ENCODE measurements around the gene ALKBH2. TPM values are rescaled to one million over a fixed set of nuclear protein-coding genes. Genes with fewer than 3 reads are reported as not detected.
A peak's percentile ranks its signal among the peaks of the same experiment; 100 is the strongest.

Gene ALKBH2
- total RNA-seq, 6 experiments from 2014 or later = 6.1 to 19.3 (median 17.1) TPM

- peak overlapping the region; percentile 40 to 65 (median 55) for H3K4me3 ChIP-seq
- intact Hi-C loops (cut with DNase I) = loop anchor here in 1 of 2 donors (5.0 kb wide), 1 partner anchor 40 kb away; the partner anchor contains the start of gene USP30
- WGBS (ENCODE audit: insufficient coverage, low coverage, low lambda C conversion rate, missing lambda C conversion rate) = 19% methylated on average over 6 of the region's 6 CpGs
- peak overlapping the region in 2 of 3 donors; percentile 65 for H3K27ac ChIP-seq
- TF ChIP-seq POLR2A (IDR thresholded peaks at IDR 0.05) (no peak), CTCF (IDR thresholded peaks at IDR 0.05) (no peak)
- no peaks in the 10 kb centered on the region for H3K27me3 ChIP-seq
- no peaks in the 10 kb centered on the region for H3K9me3 ChIP-seq
- ATAC-seq (no peak), DNase-seq (no peak)
- peaks cover 0 to 43% (median 5%) of the 10 kb centered on the region in 4 donors for H3K4me1 ChIP-seq
- H3K36me3 ChIP-seq = peaks cover 0 to 11% (median 4%) of the 10 kb centered on the region in 4 donors
Measured at GRCh38 chr12:109092497-109093021, 713 bp downstream of the ALKBH2 start.

- no peaks in the 10 kb centered on the region for H3K9me3 ChIP-seq
- H3K27ac ChIP-seq = peak overlapping the region in 1 of 3 donors; percentile 74
- peaks cover 0 to 17% (median 9%) of the 10 kb centered on the region in 4 donors for H3K36me3 ChIP-seq
- intact Hi-C loops (cut with DNase I) = loop anchor here in 1 of 2 donors (5.0 kb wide), 1 partner anchor 37 kb away; the partner anchor contains the start of gene USP30
- peaks cover 0 to 66% (median 15%) of the 10 kb centered on the region in 4 donors for H3K4me1 ChIP-seq
- TF ChIP-seq POLR2A (IDR thresholded peaks at IDR 0.05) (no peak), CTCF (IDR thresholded peaks at IDR 0.05) (no peak)
- DNase-seq (no peak), ATAC-seq (no peak)
- H3K27me3 ChIP-seq = no peaks in the 10 kb centered on the region
- 74% methylated on average over 4 of the region's 7 CpGs for WGBS (ENCODE audit: insufficient coverage, low coverage, low lambda C conversion rate, missing lambda C conversion rate)
- no peak overlapping the region for H3K4me3 ChIP-seq
Measured at GRCh38 chr12:109089683-109090082, 3.6 kb downstream of the ALKBH2 start.

GRCh38 chr12:109088818-109089217, 4.5 kb downstream of the ALKBH2 start:
- H3K4me1 ChIP-seq = peaks cover 0 to 73% (median 17%) of the 10 kb centered on the region in 4 donors

DNA sequence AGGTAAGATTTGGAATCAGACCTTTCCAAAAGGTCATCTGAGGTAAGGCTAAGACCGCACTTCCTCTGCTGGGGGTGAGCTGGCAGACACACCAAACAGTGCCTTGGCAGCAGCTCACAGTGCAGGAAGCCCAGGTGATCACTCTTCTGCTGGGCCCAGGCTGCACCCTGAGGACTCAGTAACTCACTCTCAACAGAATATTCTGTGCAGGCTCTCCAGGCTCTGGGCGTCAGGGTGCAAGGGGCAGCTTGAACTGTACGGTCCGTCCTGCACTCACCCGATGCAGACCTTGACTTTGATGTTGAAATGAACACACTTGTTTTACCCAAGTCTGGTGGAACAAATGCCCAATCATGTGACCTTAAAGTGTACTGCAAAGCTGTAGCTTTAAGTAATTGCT, 6.0 kb downstream of the ALKBH2 start:
- DNase-seq = peak; percentile 57 to 94 (median 93)
- intact Hi-C loops (cut with DNase I) = no loop called here
- peaks cover 0 to 26% (median 12%) of the 10 kb centered on the region in 4 donors for H3K36me3 ChIP-seq
- TF ChIP-seq CTCF (IDR thresholded peaks at IDR 0.05) = no peak
- TF ChIP-seq POLR2A (IDR thresholded peaks at IDR 0.05) = peak; percentile 35
- H3K27ac ChIP-seq = peak overlapping the region in 2 of 3 donors; percentile 69 to 74
- no peaks in the 10 kb centered on the region for H3K27me3 ChIP-seq
- no peaks in the 10 kb centered on the region for H3K9me3 ChIP-seq
- no peak overlapping the region for H3K4me3 ChIP-seq
- WGBS (ENCODE audit: insufficient coverage, low coverage, low lambda C conversion rate, missing lambda C conversion rate) = 27% methylated on average over 5 of the region's 5 CpGs
- peak; percentile 70 to 93 (median 88) for ATAC-seq
- peaks cover 0 to 65% (median 18%) of the 10 kb centered on the region in 4 donors for H3K4me1 ChIP-seq

More at GRCh38 chr12:109088818-109089217, 4.5 kb downstream of the ALKBH2 start:
- DNase-seq (no peak), ATAC-seq (no peak)
- intact Hi-C loops (cut with DNase I) = no loop called here
- no peak overlapping the region for H3K4me3 ChIP-seq
- TF ChIP-seq POLR2A (IDR thresholded peaks at IDR 0.05) = no peak
- no peaks in the 10 kb centered on the region for H3K9me3 ChIP-seq
- peaks cover 0 to 17% (median 9%) of the 10 kb centered on the region in 4 donors for H3K36me3 ChIP-seq
- WGBS (ENCODE audit: insufficient coverage, low coverage, low lambda C conversion rate, missing lambda C conversion rate) = 68% methylated on average over 5 of the region's 6 CpGs
- no peaks in the 10 kb centered on the region for H3K27me3 ChIP-seq
- H3K27ac ChIP-seq = peak overlapping the region in 2 of 3 donors; percentile 13 to 74

- peak in 3 of 4 donors; percentile 25 to 59 (median 50) for ATAC-seq
- Histone ChIP-seq H3K27ac (peak overlapping the region in 2 of 3 donors; percentile 69 to 74), H3K27me3 (no peaks in the 10 kb centered on the region), H3K4me3 (peak overlapping the region in 1 of 3 donors; percentile 35), H3K4me1 (peaks cover 0 to 54% (median 18%) of the 10 kb centered on the region in 4 donors), H3K36me3 (peaks cover 0 to 33% (median 17%) of the 10 kb centered on the region in 4 donors), H3K9me3 (no peaks in the 10 kb centered on the region)
- 60% methylated on average over 6 of the region's 11 CpGs for WGBS (ENCODE audit: insufficient coverage, low coverage, low lambda C conversion rate, missing lambda C conversion rate)
- intact Hi-C loops (cut with DNase I) = no loop called here
- peak in 1 of 3 donors; percentile 75 for DNase-seq
- TF ChIP-seq POLR2A (IDR thresholded peaks at IDR 0.05) = no peak
Measured at GRCh38 chr12:109085590-109085989, 7.7 kb downstream of the ALKBH2 start.
